Vagina (tissue), 2 donors: ENCODE results near the gene MTSS2. TPM values are rescaled to one million over a fixed set of nuclear protein-coding genes. Genes with fewer than 3 reads are reported as not detected.

Experiments used
- DNase-seq, 2 donors: peaks; one replicate each; pipeline ENCODE4 v3.0.0-alpha.2; 2017; ENCODE audit errors: extremely low spot score in 2 of 2
- H3K27ac ChIP-seq: fragments of 200-600 bp; sonication (generic); one replicate; pipeline ENCODE4 v1.5.1; 2019
- H3K27me3 ChIP-seq: fragments of 200-600 bp; sonication (generic); one replicate; pipeline ENCODE4 v1.5.1; 2019
- H3K36me3 ChIP-seq, 2 donors: fragments of 200-600 bp; sonication (generic); one replicate each; pipeline ENCODE4 v1.5.1; 2017 to 2019
- H3K4me1 ChIP-seq: fragments of 200-600 bp; sonication (generic); one replicate; pipeline ENCODE4 v1.5.1; 2019
- H3K4me3 ChIP-seq, 2 donors: fragments of 200-600 bp; sonication (generic); 1 replicate in 1 of 2; 2 replicates in 1 of 2; pipeline ENCODE4 v1.5.1; 2016 to 2019
- H3K9me3 ChIP-seq: fragments of 200-600 bp; sonication (generic); one replicate; pipeline ENCODE4 v1.5.1; 2019
- CTCF ChIP-seq, 3 experiments: fragments of 450-650 bp in 2 of 3; fragments of 200-600 bp in 1 of 3; sonication (generic) in 1 of 3; IDR thresholded peaks; one replicate each; pipeline ENCODE4 v1.5.1; 2017 to 2019; ENCODE audit warnings: antibody characterized with exemption in 3 of 3, mild to moderate bottlenecking in 2 of 3, moderate library complexity in 2 of 3
- POLR2A ChIP-seq, 2 donors: fragments of 450-650 bp; IDR thresholded peaks; one replicate each; pipeline ENCODE4 v1.6.1; 2017; ENCODE audit warnings: antibody characterized with exemption in 2 of 2, mild to moderate bottlenecking in 2 of 2, moderate library complexity in 2 of 2
- POLR2AphosphoS5 ChIP-seq, 2 donors: sonication (generic); formaldehyde crosslinking; IDR thresholded peaks; one replicate each; pipeline ENCODE4 v1.9.0; 2017; ENCODE audit warnings: antibody characterized with exemption in 2 of 2, mild to moderate bottlenecking in 2 of 2, low read depth in 1 of 2; ENCODE audit not compliant: insufficient read depth in 1 of 2
- intact Hi-C: fragments of 100-400 bp; cut with DNase I; formaldehyde crosslinking; loops from one replicate; pipeline ENCODE4 v1.15.1; 2023
- total RNA-seq: library from RNA; depleted of rRNA; stranded (reverse); fragments of >200 nt; gene quantifications from one replicate; pipeline ENCODE4 v1.2.3, GENCODE V29; 2016

The MTSS2 gene
- total RNA-seq, 1 donor from 2014 or later: 102 TPM

GRCh38 chr16:70701036-70701435 is 15.2 kb upstream of the MTSS2 start:
- H3K27me3 ChIP-seq: no peaks in the 10 kb centered on the region
- TF ChIP-seq POLR2AphosphoS5 (IDR thresholded peaks at IDR 0.05; ENCODE audit: insufficient read depth in 1 of 2, low read depth in 1 of 2): no peak
- no peaks in the 10 kb centered on the region for H3K36me3 ChIP-seq
- intact Hi-C loops: no loop called here
- DNase-seq: no peak
- no peaks in the 10 kb centered on the region for H3K9me3 ChIP-seq
- H3K4me3 ChIP-seq: no peak overlapping the region
- peak overlapping the region; percentile 94 for H3K27ac ChIP-seq
- H3K4me1 ChIP-seq: peaks cover 100% of the 10 kb centered on the region

- Histone ChIP-seq H3K4me1 (peaks cover 100% of the 10 kb centered on the region), H3K27ac (peak overlapping the region; percentile 94), H3K9me3 (no peaks in the 10 kb centered on the region), H3K36me3 (no peaks in the 10 kb centered on the region), H3K27me3 (no peaks in the 10 kb centered on the region), H3K4me3 (no peak overlapping the region)
- TF ChIP-seq POLR2A (IDR thresholded peaks at IDR 0.05): no peak
- TF ChIP-seq POLR2AphosphoS5 (IDR thresholded peaks at IDR 0.05; ENCODE audit: insufficient read depth in 1 of 2, low read depth in 1 of 2): peak in 1 of 2 donors; percentile 23
- TF ChIP-seq CTCF (IDR thresholded peaks at IDR 0.05): no peak
- intact Hi-C loops: no loop called here
- no peak for DNase-seq
Measured at GRCh38 chr16:70700101-70701020, 14.5 kb upstream of the MTSS2 start.

GRCh38 chr16:70699696-70700095 is 13.8 kb upstream of the MTSS2 start:
- no peak for DNase-seq
- no peaks in the 10 kb centered on the region for H3K27me3 ChIP-seq
- H3K27ac ChIP-seq: peak overlapping the region; percentile 94
- no peak for TF ChIP-seq CTCF (IDR thresholded peaks at IDR 0.05)
- no peak for TF ChIP-seq POLR2AphosphoS5 (IDR thresholded peaks at IDR 0.05; ENCODE audit: insufficient read depth in 1 of 2, low read depth in 1 of 2)
- TF ChIP-seq POLR2A (IDR thresholded peaks at IDR 0.05): no peak
- intact Hi-C loops: no loop called here
- no peaks in the 10 kb centered on the region for H3K36me3 ChIP-seq
- peaks cover 100% of the 10 kb centered on the region for H3K4me1 ChIP-seq
- no peak overlapping the region for H3K4me3 ChIP-seq
- no peaks in the 10 kb centered on the region for H3K9me3 ChIP-seq

GRCh38 chr16:70698901-70699300 is 13.0 kb upstream of the MTSS2 start:
- Histone ChIP-seq H3K4me3 (no peak overlapping the region), H3K36me3 (no peaks in the 10 kb centered on the region), H3K4me1 (peaks cover 100% of the 10 kb centered on the region), H3K27ac (peak overlapping the region; percentile 94), H3K9me3 (no peaks in the 10 kb centered on the region), H3K27me3 (no peaks in the 10 kb centered on the region)
- no peak for DNase-seq
- no peak for TF ChIP-seq POLR2AphosphoS5 (IDR thresholded peaks at IDR 0.05; ENCODE audit: insufficient read depth in 1 of 2, low read depth in 1 of 2)
- TF ChIP-seq POLR2A (IDR thresholded peaks at IDR 0.05): no peak
- no peak for TF ChIP-seq CTCF (IDR thresholded peaks at IDR 0.05)
- intact Hi-C loops: no loop called here

GRCh38 chr16:70697594-70698170 is 11.8 kb upstream of the MTSS2 start:
- DNase-seq: no peak
- H3K27me3 ChIP-seq: no peaks in the 10 kb centered on the region
- peaks cover 100% of the 10 kb centered on the region for H3K4me1 ChIP-seq
- peak overlapping the region; percentile 94 for H3K27ac ChIP-seq
- TF ChIP-seq POLR2A (IDR thresholded peaks at IDR 0.05) (no peak), POLR2AphosphoS5 (IDR thresholded peaks at IDR 0.05; ENCODE audit: insufficient read depth in 1 of 2, low read depth in 1 of 2) (no peak)
- H3K4me3 ChIP-seq: no peak overlapping the region
- H3K9me3 ChIP-seq: no peaks in the 10 kb centered on the region
- intact Hi-C loops: no loop called here
- H3K36me3 ChIP-seq: no peaks in the 10 kb centered on the region
